Stimulated activated CD4-positive, alpha-beta T cell treated with anti-CD3 and anti-CD28 coated beads, Interleukin-12 subunit alpha, Interleukin-12 subunit beta, amount 100 ng/mL, for 48 hours (primary cell): Measurements from ENCODE around the gene C1QTNF9.
A peak's percentile ranks its signal among the peaks of the same experiment; 100 is the strongest.
"Not testable (repeated sequence)": the region's sequence is repeated elsewhere in the genome, so short reads cannot be mapped to it uniquely, and the experiment has no call there.

Experiments
- DNase-seq, 3 donors: peaks; one replicate each; pipeline ENCODE4 v3.0.0-alpha.2; 2020; ENCODE audit warnings: low read depth in 2 of 3, low spot score in 1 of 3

C1QTNF9 gene

GRCh38 chr13:24309300-24309699, at the start of gene C1QTNF9:
TSS of gene C1QTNF9 (plus strand) at chr13:24309580. CDS start at chr13:24316004, 6,424 bp downstream.
- DNase-seq = not testable (repeated sequence)

GRCh38 chr13:24261566-24261965, 47.8 kb upstream of the C1QTNF9 start:
- DNase-seq = no peak

GRCh38 chr13:24263632-24264031, 45.7 kb upstream of the C1QTNF9 start:
- no peak for DNase-seq

- DNase-seq = peak; percentile 71 to 76 (median 74)
Observed at GRCh38 chr13:24264976-24265375, 44.4 kb upstream of the C1QTNF9 start.

- no peak for DNase-seq
Observed at GRCh38 chr13:24265453-24265852, 43.9 kb upstream of the C1QTNF9 start.

GRCh38 chr13:24267274-24267673, 42.1 kb upstream of the C1QTNF9 start:
- no peak for DNase-seq

- no peak for DNase-seq
Observed at GRCh38 chr13:24267801-24268200, 41.6 kb upstream of the C1QTNF9 start.

GRCh38 chr13:24269821-24270220, 39.6 kb upstream of the C1QTNF9 start:
- no peak for DNase-seq

GRCh38 chr13:24270639-24271141, 38.7 kb upstream of the C1QTNF9 start:
- no peak for DNase-seq

- no peak for DNase-seq
Observed at GRCh38 chr13:24271231-24271600, 38.2 kb upstream of the C1QTNF9 start.

- DNase-seq = no peak
Observed at GRCh38 chr13:24271601-24272451, 37.6 kb upstream of the C1QTNF9 start.

- no peak for DNase-seq
Observed at GRCh38 chr13:24272452-24273161, 36.8 kb upstream of the C1QTNF9 start.

GRCh38 chr13:24273926-24274325, 35.5 kb upstream of the C1QTNF9 start:
- no peak for DNase-seq

GRCh38 chr13:24274452-24275021, 34.8 kb upstream of the C1QTNF9 start:
- peak; percentile 62 to 71 (median 63) for DNase-seq

- DNase-seq = no peak
Observed at GRCh38 chr13:24275041-24275440, 34.3 kb upstream of the C1QTNF9 start.

GRCh38 chr13:24276306-24276705, 33.1 kb upstream of the C1QTNF9 start:
- DNase-seq = no peak

- DNase-seq = no peak
Observed at GRCh38 chr13:24276861-24277260, 32.5 kb upstream of the C1QTNF9 start.

GRCh38 chr13:24277761-24278160, 31.6 kb upstream of the C1QTNF9 start:
- no peak for DNase-seq

GRCh38 chr13:24279327-24280110, 29.9 kb upstream of the C1QTNF9 start:
- DNase-seq = no peak

GRCh38 chr13:24280720-24281119, 28.7 kb upstream of the C1QTNF9 start:
- no peak for DNase-seq
